ENCODE data around the gene FCAMR. TPM values are rescaled to one million over a fixed set of nuclear protein-coding genes. Genes with fewer than 3 reads are reported as not detected.

FCAMR gene
- polyA plus RNA-seq, 1 donor (not counting 4 experiments of a cell fraction or from before 2014, with no cell fraction given), result not detected

GRCh38 chr1:207006914-207007313 lies 36.7 kb upstream of the FCAMR start:
- Histone ChIP-seq H3K9me3 (ENCODE audit: control insufficient read depth, low read depth, low read length) (peaks cover 3% of the 10 kb centered on the region), H3K4me2 (ENCODE audit: control insufficient read depth, extremely low read depth, insufficient read depth, low read depth, low read length) (peak overlapping the region; percentile 83), H3K9ac (ENCODE audit: control insufficient read depth, extremely low read depth, insufficient read depth, low read length) (peak overlapping the region; percentile 81), H4K20me1 (ENCODE audit: control insufficient read depth, extremely low read depth, insufficient read depth, low read length) (no peaks in the 10 kb centered on the region), H3K27me3 (ENCODE audit: control insufficient read depth, extremely low read depth, insufficient read depth, low read length) (no peaks in the 10 kb centered on the region), H2AFZ (ENCODE audit: control insufficient read depth, low read length) (no peak overlapping the region), H3K79me2 (ENCODE audit: control insufficient read depth, insufficient read depth, low read length) (no peaks in the 10 kb centered on the region), H3K9me1 (ENCODE audit: control insufficient read depth, extremely low read depth, insufficient read depth, low read length) (no peaks in the 10 kb centered on the region), H3K4me1 (ENCODE audit: control insufficient read depth, extremely low read depth, insufficient read depth, low read length) (peaks cover 56% of the 10 kb centered on the region), H3K36me3 (ENCODE audit: control insufficient read depth in 2 of 2, extremely low read depth in 1 of 2, insufficient read depth in 2 of 2, low read length in 2 of 2) (no peaks in the 10 kb centered on the region), H3K27ac (ENCODE audit: control insufficient read depth, insufficient read depth, low read length) (peak overlapping the region; percentile 97), H3K4me3 (ENCODE audit: control insufficient read depth in 2 of 3, extremely low read depth in 1 of 3, insufficient read depth in 2 of 3, low read depth in 1 of 3, low read length in 3 of 3) (peak overlapping the region in 2 of 3 experiments; percentile 15 to 19)
- dilution Hi-C loops (cut with MboI; ENCODE audit: extremely low pct_ligation_motif_present, low sequenced_read_pairs), result no loop called here
- DNase-seq (ENCODE audit: low read depth, low spot score) (no peak), FAIRE-seq (no peak)
- no peak for TF ChIP-seq CTCF (optimal IDR thresholded peaks at IDR 0.05 in 1 of 3, IDR thresholded peaks at IDR 0.05 in 1 of 3, conservative IDR thresholded peaks at IDR 0.05 in 1 of 3; ENCODE audit: extremely low read depth in 1 of 3, insufficient read depth in 2 of 3, low read length in 3 of 3)
- no peak for TF ChIP-seq EZH2 (IDR thresholded peaks at IDR 0.05; ENCODE audit: low read length)

DNA sequence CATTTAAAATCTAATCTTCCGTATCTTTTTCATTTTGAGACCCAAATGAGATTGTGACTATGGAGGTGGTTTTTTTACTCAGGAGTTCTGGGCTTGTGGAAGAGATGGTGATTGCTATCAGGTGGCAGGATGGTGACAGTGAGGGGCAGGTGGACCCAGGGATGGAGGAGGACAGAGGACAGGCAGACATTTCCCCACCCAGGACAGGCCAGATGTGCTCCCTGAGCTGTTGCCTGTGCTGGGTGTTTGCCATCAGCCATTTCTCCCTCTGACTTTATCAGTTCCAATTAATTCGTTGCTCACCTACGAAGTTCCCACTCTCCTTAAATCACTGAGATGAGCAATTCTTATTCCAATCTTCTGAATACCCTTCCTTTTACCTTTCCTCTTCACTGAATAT lies 35.8 kb upstream of the FCAMR start:
- no peak overlapping the region for H3K4me3 ChIP-seq (ENCODE audit: control insufficient read depth in 2 of 3, extremely low read depth in 1 of 3, insufficient read depth in 2 of 3, low read depth in 1 of 3, low read length in 3 of 3)
- H3K9ac ChIP-seq (ENCODE audit: control insufficient read depth, extremely low read depth, insufficient read depth, low read length), result no peak overlapping the region
- peaks cover 65% of the 10 kb centered on the region for H3K4me1 ChIP-seq (ENCODE audit: control insufficient read depth, extremely low read depth, insufficient read depth, low read length)
- H4K20me1 ChIP-seq (ENCODE audit: control insufficient read depth, extremely low read depth, insufficient read depth, low read length), result no peaks in the 10 kb centered on the region
- no peak for TF ChIP-seq EZH2 (IDR thresholded peaks at IDR 0.05; ENCODE audit: low read length)
- no peak for TF ChIP-seq CTCF (optimal IDR thresholded peaks at IDR 0.05 in 1 of 3, IDR thresholded peaks at IDR 0.05 in 1 of 3, conservative IDR thresholded peaks at IDR 0.05 in 1 of 3; ENCODE audit: extremely low read depth in 1 of 3, insufficient read depth in 2 of 3, low read length in 3 of 3)
- peak overlapping the region; percentile 97 for H3K27ac ChIP-seq (ENCODE audit: control insufficient read depth, insufficient read depth, low read length)
- dilution Hi-C loops (cut with MboI; ENCODE audit: extremely low pct_ligation_motif_present, low sequenced_read_pairs), result no loop called here
- no peaks in the 10 kb centered on the region for H3K36me3 ChIP-seq (ENCODE audit: control insufficient read depth in 2 of 2, extremely low read depth in 1 of 2, insufficient read depth in 2 of 2, low read length in 2 of 2)
- DNase-seq (ENCODE audit: low read depth, low spot score) (no peak), FAIRE-seq (no peak)
- H3K4me2 ChIP-seq (ENCODE audit: control insufficient read depth, extremely low read depth, insufficient read depth, low read depth, low read length), result no peak overlapping the region
- no peak overlapping the region for H2AFZ ChIP-seq (ENCODE audit: control insufficient read depth, low read length)
- no peaks in the 10 kb centered on the region for H3K27me3 ChIP-seq (ENCODE audit: control insufficient read depth, extremely low read depth, insufficient read depth, low read length)
- H3K9me3 ChIP-seq (ENCODE audit: control insufficient read depth, low read depth, low read length), result peaks cover 3% of the 10 kb centered on the region
- no peaks in the 10 kb centered on the region for H3K79me2 ChIP-seq (ENCODE audit: control insufficient read depth, insufficient read depth, low read length)
- no peaks in the 10 kb centered on the region for H3K9me1 ChIP-seq (ENCODE audit: control insufficient read depth, extremely low read depth, insufficient read depth, low read length)

Data from keratinocyte (primary cell).